ENCODE results near the gene PRR13. TPM values are rescaled to one million over a fixed set of nuclear protein-coding genes. Genes with fewer than 3 reads are reported as not detected.

The PRR13 gene
- total RNA-seq, 1 donor, result 60.0 TPM

GRCh38 chr12:53483225-53483978 is 41.9 kb downstream of the PRR13 start:
- H3K4me3 ChIP-seq (ENCODE audit: low read depth, low read length), result no peak overlapping the region
- DNase-seq (ENCODE audit: low read depth), result no peak
- TF ChIP-seq, protein P1, sequence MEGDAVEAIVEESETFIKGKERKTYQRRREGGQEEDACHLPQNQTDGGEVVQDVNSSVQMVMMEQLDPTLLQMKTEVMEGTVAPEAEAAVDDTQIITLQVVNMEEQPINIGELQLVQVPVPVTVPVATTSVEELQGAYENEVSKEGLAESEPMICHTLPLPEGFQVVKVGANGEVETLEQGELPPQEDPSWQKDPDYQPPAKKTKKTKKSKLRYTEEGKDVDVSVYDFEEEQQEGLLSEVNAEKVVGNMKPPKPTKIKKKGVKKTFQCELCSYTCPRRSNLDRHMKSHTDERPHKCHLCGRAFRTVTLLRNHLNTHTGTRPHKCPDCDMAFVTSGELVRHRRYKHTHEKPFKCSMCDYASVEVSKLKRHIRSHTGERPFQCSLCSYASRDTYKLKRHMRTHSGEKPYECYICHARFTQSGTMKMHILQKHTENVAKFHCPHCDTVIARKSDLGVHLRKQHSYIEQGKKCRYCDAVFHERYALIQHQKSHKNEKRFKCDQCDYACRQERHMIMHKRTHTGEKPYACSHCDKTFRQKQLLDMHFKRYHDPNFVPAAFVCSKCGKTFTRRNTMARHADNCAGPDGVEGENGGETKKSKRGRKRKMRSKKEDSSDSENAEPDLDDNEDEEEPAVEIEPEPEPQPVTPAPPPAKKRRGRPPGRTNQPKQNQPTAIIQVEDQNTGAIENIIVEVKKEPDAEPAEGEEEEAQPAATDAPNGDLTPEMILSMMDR (IDR thresholded peaks at IDR 0.05; ENCODE audit: insufficient read depth, low read depth, low read length), result no peak

GRCh38 chr12:53483979-53484377 is 42.4 kb downstream of the PRR13 start:
- TF ChIP-seq, protein P1 (IDR thresholded peaks at IDR 0.05; ENCODE audit: insufficient read depth, low read depth, low read length), result no peak
- no peak for DNase-seq (ENCODE audit: low read depth)
- no peak overlapping the region for H3K4me3 ChIP-seq (ENCODE audit: low read depth, low read length)

DNA sequence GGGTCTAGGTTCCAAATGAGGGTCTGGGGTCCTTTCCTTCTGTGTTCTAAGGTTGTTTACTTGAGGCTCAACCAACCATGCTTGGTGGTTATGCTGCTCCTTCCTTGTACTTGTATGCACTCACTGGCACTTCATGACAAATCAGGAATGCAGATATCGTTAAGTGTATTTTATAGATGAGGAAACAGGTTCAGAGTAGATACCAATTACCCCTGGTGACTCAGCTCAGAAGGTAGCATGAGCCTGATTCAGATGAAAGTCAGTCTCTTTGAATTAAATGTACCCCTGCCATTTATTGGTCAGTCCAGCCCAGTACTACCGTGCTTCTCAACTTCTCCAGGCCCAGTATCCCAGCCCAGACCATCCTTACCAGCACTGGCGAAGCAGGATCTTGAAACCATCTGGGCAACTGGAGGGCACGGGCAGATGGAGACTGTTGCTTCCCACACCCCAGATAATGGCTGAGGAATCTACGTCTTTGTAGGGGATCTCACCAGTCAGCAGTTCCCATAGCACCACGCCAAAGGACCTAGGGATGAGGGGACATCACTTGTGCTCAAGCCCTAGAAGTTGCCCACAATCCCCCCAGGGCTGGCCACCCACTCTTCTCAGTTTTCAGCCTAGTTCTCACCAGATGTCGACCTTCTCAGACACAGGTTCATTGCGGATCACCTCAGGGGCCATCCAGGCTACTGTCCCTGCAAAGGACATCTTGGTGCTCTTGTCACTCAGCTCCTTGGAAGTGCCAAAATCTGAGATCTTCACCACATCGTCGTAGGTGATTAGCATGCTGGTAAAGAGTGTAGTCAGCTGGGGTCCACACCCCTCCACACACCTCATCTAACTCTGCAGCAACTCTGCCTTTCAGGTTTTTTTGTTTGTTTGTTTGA is 43.4 kb downstream of the PRR13 start:
- TF ChIP-seq, protein P1 (IDR thresholded peaks at IDR 0.05; ENCODE audit: insufficient read depth, low read depth, low read length), result no peak
- DNase-seq (ENCODE audit: low read depth), result no peak
- no peak overlapping the region for H3K4me3 ChIP-seq (ENCODE audit: low read depth, low read length)

GRCh38 chr12:53485955-53486735 is 44.6 kb downstream of the PRR13 start:
- no peak overlapping the region for H3K4me3 ChIP-seq (ENCODE audit: low read depth, low read length)
- DNase-seq (ENCODE audit: low read depth), result no peak
- TF ChIP-seq, protein P1 (IDR thresholded peaks at IDR 0.05; ENCODE audit: insufficient read depth, low read depth, low read length), result no peak

DNA sequence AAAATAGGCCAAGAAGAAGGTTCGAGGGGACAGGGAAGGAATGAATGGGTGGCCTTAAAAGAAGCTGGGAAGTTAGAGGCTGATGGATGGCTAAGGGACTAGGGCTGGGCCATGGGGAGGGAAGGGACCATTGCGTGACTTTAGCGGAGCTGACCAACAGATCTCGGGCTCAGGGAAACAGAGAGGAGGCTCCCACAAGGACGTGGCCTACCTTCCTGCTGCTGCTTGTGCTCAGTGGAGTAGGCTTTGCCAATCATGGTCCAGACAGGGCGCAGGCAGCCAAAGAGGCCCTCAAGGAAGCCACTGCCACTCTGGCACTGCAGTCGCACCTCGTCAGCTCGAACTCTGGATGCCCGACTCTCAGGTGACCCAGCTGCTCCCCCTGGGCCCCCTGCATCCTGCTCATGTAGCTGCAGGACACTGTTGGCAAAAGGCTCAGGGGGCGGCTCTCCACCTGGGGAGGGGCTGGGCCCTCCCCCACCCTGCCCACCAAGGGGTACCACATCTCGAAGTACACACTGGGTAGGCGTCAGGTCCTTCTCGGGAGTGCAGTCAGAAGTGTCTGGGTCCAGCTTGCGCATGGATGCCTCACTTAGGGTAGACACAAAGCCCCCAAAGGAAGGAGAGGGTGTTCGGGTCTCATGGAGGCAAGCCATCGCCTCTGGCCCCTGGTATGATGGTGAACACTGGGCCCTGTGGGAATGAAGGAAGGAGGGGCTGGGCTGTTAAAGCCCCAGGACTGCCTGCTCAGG is 45.4 kb downstream of the PRR13 start:
- no peak for DNase-seq (ENCODE audit: low read depth)

More for the DNA sequence above, 45.4 kb downstream of the PRR13 start:
- TF ChIP-seq, protein P1 (IDR thresholded peaks at IDR 0.05; ENCODE audit: insufficient read depth, low read depth, low read length), result no peak
- no peak overlapping the region for H3K4me3 ChIP-seq (ENCODE audit: low read depth, low read length)

Data from fibroblast of villous mesenchyme (primary cell).